H1 (cell line): ENCODE data around the gene MCF2L2. TPM values are rescaled to one million over a fixed set of nuclear protein-coding genes. Genes with fewer than 3 reads are reported as not detected.

Experiments used
- FOSL1 ChIP-seq: IDR thresholded peaks from 2 replicates; pipeline ENCODE4 v1.6.1; 2011; ENCODE audit warnings: mild to moderate bottlenecking, low read depth, low read length, moderate library complexity; ENCODE audit not compliant: insufficient read depth
- KDM4A ChIP-seq: IDR thresholded peaks from one replicate; pipeline ENCODE4 v1.7.1; 2012; ENCODE audit warnings: low read depth, mild to moderate bottlenecking, moderate library complexity, low read length, inconsistent platforms; ENCODE audit not compliant: severe bottlenecking
- NRF1 ChIP-seq: IDR thresholded peaks from 2 replicates; pipeline ENCODE4 v1.6.1; 2011; ENCODE audit warnings: mild to moderate bottlenecking, low read depth, low read length, improper control_type of control experiment
- SIN3A ChIP-seq, 2 experiments: IDR thresholded peaks in 1 of 2; conservative IDR thresholded peaks in 1 of 2; 2 replicates each; pipeline ENCODE4 v1.6.1; 2011 to 2012; ENCODE audit warnings: low read length in 2 of 2, improper control_type of control experiment in 1 of 2, low read depth in 1 of 2, mild to moderate bottlenecking in 1 of 2
- SP4 ChIP-seq: IDR thresholded peaks from 2 replicates; pipeline ENCODE4 v1.6.1; 2012; ENCODE audit warnings: low read length, inconsistent platforms
- SRF ChIP-seq: IDR thresholded peaks from 2 replicates; pipeline ENCODE4 v1.6.1; 2011; ENCODE audit warnings: mild to moderate bottlenecking, low read depth, low read length, moderate library complexity
- TCF12 ChIP-seq: IDR thresholded peaks from 2 replicates; pipeline ENCODE4 v1.6.1; 2011; ENCODE audit warnings: low read depth, mild to moderate bottlenecking, low read length
- polyA plus RNA-seq, 7 experiments: library from polyadenylated mRNA; depleted of rRNA in 3 of 7; stranded (reverse) in 5 of 7; unstranded in 2 of 7; fragments of >200 nt in 5 of 7; fragments of 200-250 nt in 2 of 7; gene quantifications; 1 replicate in 5 of 7; 2 replicates in 1 of 7; 4 replicates in 1 of 7; pipeline versions ENCODE4 v1.2.1 to v1.2.3, GENCODE V29; 2011 to 2013; ENCODE audit warnings: missing spikeins in 2 of 7, mixed read lengths in 2 of 7
- total RNA-seq: library from RNA; stranded (reverse); fragmentation: NEBNext Ultra II Directional; extraction: Animal tissue kit (Norgen Biotek cat#: 25700); gene quantifications from 2 replicates; pipeline ENCODE4 v1.2.1, GENCODE V29; 2021

MCF2L2 gene
- total and polyA plus RNA-seq, 2 of the 8 experiments (the other 6 are each of a cell fraction or from before 2014, with no cell fraction given) = 4.1 to 13.7 TPM

DNA sequence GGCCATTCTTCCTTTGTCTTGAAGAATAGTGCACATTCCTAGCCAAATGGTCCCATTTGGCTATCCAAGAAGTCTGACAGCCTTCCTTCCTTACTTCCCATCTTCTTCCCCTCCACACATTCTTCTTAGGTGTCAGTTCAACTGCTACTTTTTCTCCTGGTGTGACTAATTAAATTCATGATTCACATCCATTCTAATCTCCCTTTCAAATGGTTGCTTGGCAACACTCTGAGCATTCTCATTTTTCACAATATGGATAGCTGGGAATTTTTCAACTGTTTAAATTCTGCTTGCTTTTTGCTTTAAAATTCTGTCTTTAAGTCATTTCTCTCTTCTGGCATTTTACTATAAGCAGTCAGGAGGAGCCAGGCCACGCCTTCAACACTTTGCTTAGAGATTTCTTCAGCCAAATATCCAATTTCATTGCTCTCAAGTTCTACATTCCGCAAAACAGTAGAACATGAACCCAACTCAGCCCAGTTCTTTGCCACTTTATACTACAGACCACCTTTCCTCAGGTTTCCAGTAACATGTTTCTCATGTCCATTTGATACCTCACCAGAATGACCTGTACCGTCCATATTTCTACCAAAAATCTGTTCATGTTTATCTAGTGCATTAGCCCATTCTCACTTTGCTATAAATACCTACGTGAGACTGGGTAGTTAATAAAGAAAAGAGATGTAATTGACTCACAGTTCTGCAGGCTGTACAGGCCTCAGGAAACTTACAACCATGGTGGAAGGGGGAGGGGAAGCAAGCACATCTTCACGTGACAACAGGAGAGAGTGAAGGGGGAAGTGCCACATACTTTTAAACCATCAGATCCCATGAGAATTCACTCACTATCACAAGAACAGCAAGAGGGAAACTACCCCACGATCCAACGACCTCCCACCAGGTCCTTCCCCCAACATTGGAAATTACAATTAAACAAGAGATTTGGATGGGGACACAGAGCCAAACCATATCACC is 31.9 kb upstream of the MCF2L2 start (continued):
- TF ChIP-seq TCF12 (no peak), KDM4A (no peak), SP4 (no peak), SIN3A (conservative IDR thresholded peaks at IDR 0.05 in 1 of 2, IDR thresholded peaks at IDR 0.05 in 1 of 2; ENCODE audit: low read depth in 1 of 2, low read length in 2 of 2) (no peak), FOSL1 (no peak), NRF1 (no peak), SRF (no peak)
